BLaER1 treated with 17β-estradiol and CSF1 and Interleukin-3, amounts not matched to agents 10 nM and 100 nM (cell line): ENCODE results near the gene TRIM36.

Source experiments
- H3K27ac ChIP-seq, 11 experiments: shearing (Covaris generic); formaldehyde crosslinking; 2 replicates each; pipeline ENCODE4 v1.8.1; 2022
- H3K27me3 ChIP-seq, 11 experiments: shearing (Covaris generic); formaldehyde crosslinking; 2 replicates each; pipeline ENCODE4 v1.8.1; 2022
- H3K36me3 ChIP-seq, 11 experiments: shearing (Covaris generic); formaldehyde crosslinking; 2 replicates each; pipeline ENCODE4 v1.8.1; 2022
- H3K4me1 ChIP-seq, 10 experiments: shearing (Covaris generic); formaldehyde crosslinking; 2 replicates each; pipeline ENCODE4 v1.8.1; 2022
- H3K4me2 ChIP-seq, 11 experiments: shearing (Covaris generic); formaldehyde crosslinking; 2 replicates each; pipeline ENCODE4 v1.8.1; 2022
- H3K4me3 ChIP-seq, 10 experiments: shearing (Covaris generic); formaldehyde crosslinking; 2 replicates each; pipeline ENCODE4 v1.8.1; 2022
- H3K9ac ChIP-seq, 11 experiments: shearing (Covaris generic); formaldehyde crosslinking; 2 replicates each; pipeline ENCODE4 v1.8.1; 2022
- H3K9me3 ChIP-seq, 11 experiments: shearing (Covaris generic); formaldehyde crosslinking; replicated peaks in 1 of 11; 2 replicates each; pipeline ENCODE4 v1.8.1; 2022
- H4K20me1 ChIP-seq, 11 experiments: shearing (Covaris generic); formaldehyde crosslinking; 2 replicates each; pipeline ENCODE4 v1.8.1; 2022
- Cebpa-rat ChIP-seq, 11 experiments: shearing (Covaris generic); IDR thresholded peaks; 2 replicates each; pipeline ENCODE4 v1.8.1; 2022

TRIM36 gene

GRCh38 chr5:115169487-115170133, at the start of gene TRIM36:
TRIM36 (minus strand) TSS chr5:115169908; CDS start chr5:115169634, 274 bp downstream.
- peak within 1 kb of the TSS; percentile 73 to 97 (median 86) for H3K4me3 ChIP-seq
- H4K20me1 ChIP-seq = peaks cover 0 to 39% (median 0%) of the 10 kb centered on the region in 11 experiments; a peak in 9 of 22 replicates
- peak within 1 kb of the TSS; percentile 11 to 86 (median 61); a peak in 21 of 22 replicates for H3K27ac ChIP-seq
- peaks cover 33 to 39% (median 37%) of the 10 kb centered on the region in 11 experiments for H3K9me3 ChIP-seq
- TF ChIP-seq Cebpa-rat (IDR thresholded peaks at IDR 0.05) = no peak
- H3K36me3 ChIP-seq = peaks cover 0 to 36% (median 13%) of the 10 kb centered on the region in 11 experiments; a peak in 11 of 22 replicates
- H3K27me3 ChIP-seq = peaks cover 10 to 76% (median 72%) of the 10 kb centered on the region in 11 experiments; a peak in 20 of 22 replicates
- peaks cover 10 to 26% (median 18%) of the 10 kb centered on the region in 10 experiments for H3K4me1 ChIP-seq
- peak within 1 kb of the TSS; percentile 68 to 87 (median 78) for H3K9ac ChIP-seq
- H3K4me2 ChIP-seq = peak within 1 kb of the TSS; percentile 86 to 100 (median 99)

DNA sequence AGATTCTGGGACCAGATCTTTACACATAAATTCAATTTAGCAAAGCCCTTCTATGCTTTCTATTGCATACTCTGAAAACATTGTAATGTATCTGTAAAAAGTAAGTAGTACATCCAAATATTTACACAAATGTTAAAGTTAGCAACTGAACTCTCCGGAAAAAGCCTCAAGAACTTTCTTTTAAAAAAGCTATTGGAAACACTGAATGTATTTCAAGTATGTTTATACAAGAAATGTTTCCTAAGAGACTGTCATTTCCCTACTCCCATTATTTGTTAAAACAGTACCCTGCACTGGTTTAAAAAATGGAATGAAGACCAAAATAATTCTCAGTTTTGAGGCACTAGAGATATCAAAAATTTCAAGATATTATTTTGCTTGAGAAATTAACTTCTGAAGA, 44.8 kb upstream of the TRIM36 start:
- Histone ChIP-seq H3K4me1 (peaks cover 8 to 18% (median 13%) of the 10 kb centered on the region in 10 experiments; a peak in 17 of 20 replicates), H3K4me3 (no peak overlapping the region), H3K36me3 (peaks cover 37 to 63% (median 52%) of the 10 kb centered on the region in 11 experiments), H3K9ac (no peak overlapping the region), H3K27ac (no peak overlapping the region), H3K9me3 (peaks cover 0 to 9% (median 6%) of the 10 kb centered on the region in 11 experiments; a peak in 8 of 22 replicates), H3K27me3 (no peaks in the 10 kb centered on the region), H3K4me2 (no peak overlapping the region), H4K20me1 (no peaks in the 10 kb centered on the region)
- TF ChIP-seq Cebpa-rat (IDR thresholded peaks at IDR 0.05) = no peak

DNA sequence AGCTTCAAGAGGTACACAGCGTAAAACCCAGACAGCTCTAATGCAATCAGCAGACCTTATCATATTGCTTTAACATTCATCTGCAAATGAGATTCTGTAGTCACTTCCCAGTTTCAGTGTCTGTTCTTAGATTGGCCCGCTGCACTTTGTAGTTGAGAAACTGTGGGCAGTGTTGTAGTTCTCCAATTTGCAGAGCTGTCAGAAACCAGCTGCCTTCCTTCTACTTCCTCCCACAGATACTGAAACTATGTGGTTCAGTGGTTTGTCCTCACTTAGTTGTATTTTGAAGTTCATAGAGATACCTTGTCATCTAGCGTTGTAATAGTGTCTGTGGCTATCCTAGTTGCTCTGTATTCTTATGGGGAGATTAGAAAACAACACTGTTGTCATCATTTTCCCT, 39.6 kb upstream of the TRIM36 start:
- H3K9me3 ChIP-seq = no peaks in the 10 kb centered on the region
- H3K9ac ChIP-seq = peak overlapping the region in 10 of 11 experiments; percentile 20 to 66 (median 48); a peak in 11 of 22 replicates
- no peak overlapping the region for H3K4me3 ChIP-seq
- TF ChIP-seq Cebpa-rat (IDR thresholded peaks at IDR 0.05) = peak in 7 of 11 experiments; percentile 17 to 77 (median 48); a peak in 7 of 22 replicates
- no peaks in the 10 kb centered on the region for H4K20me1 ChIP-seq
- peaks cover 12 to 33% (median 19%) of the 10 kb centered on the region in 11 experiments; a peak in 21 of 22 replicates for H3K36me3 ChIP-seq
- H3K27me3 ChIP-seq = no peaks in the 10 kb centered on the region
- H3K27ac ChIP-seq = peak overlapping the region in 10 of 11 experiments; percentile 65 to 80 (median 72); a peak in 19 of 22 replicates
- peaks cover 13 to 37% (median 21%) of the 10 kb centered on the region in 10 experiments; a peak in 19 of 20 replicates for H3K4me1 ChIP-seq
- peak overlapping the region; percentile 20 to 84 (median 68); a peak in 18 of 22 replicates for H3K4me2 ChIP-seq

DNA sequence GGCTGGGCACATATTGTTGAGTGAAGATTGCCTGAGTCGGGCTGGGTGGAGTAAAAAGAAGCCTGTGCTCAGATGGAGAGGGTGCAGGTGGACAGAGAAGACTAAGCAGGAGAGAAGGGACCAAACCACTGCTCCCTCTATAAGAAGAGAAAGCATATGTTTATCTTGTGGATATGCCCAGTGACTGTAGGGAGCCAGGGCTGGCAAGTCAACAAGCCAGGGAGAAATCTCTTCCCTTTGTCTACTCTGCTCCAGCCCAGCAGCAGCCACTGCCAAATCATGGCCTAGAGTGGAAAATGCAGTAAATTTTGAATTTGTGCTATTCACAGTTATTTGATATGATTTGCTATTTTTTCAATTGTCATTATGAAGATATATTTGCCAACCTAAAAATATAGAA, 33.2 kb upstream of the TRIM36 start:
- Histone ChIP-seq H3K27me3 (no peaks in the 10 kb centered on the region), H3K9ac (no peak overlapping the region), H3K4me1 (peaks cover 0 to 16% (median 0%) of the 10 kb centered on the region in 10 experiments; a peak in 8 of 20 replicates), H3K4me2 (no peak overlapping the region), H4K20me1 (no peaks in the 10 kb centered on the region), H3K4me3 (no peak overlapping the region), H3K9me3 (peaks cover 0 to 4% (median 0%) of the 10 kb centered on the region in 11 experiments; a peak in 1 of 22 replicates), H3K27ac (no peak overlapping the region), H3K36me3 (peaks cover 0 to 11% (median 0%) of the 10 kb centered on the region in 11 experiments; a peak in 1 of 22 replicates)
- TF ChIP-seq Cebpa-rat (IDR thresholded peaks at IDR 0.05) = no peak

DNA sequence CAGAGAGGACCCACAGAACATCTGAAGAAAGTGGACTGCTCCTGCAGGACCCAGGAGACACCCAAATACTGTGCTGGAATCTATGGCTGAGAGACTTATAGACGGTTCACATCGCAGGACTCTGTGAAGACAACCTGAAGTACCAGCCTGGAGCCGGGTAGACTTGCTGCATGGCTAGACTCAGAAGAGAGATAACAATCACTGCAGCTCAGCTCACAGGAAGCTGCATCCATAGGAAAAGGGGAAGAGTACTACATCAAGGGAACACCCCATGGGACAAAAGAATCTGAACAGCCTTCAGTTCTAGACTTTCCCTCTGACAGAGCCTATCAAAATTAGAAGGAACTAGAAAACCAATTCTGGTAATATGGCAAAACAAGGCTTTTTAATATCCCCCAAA, 26.5 kb upstream of the TRIM36 start:
- H3K36me3 ChIP-seq = no peaks in the 10 kb centered on the region
- no peak for TF ChIP-seq Cebpa-rat (IDR thresholded peaks at IDR 0.05)
- H3K27me3 ChIP-seq = no peaks in the 10 kb centered on the region
- peaks cover 0 to 4% (median 0%) of the 10 kb centered on the region in 11 experiments; a peak in 1 of 22 replicates for H3K9me3 ChIP-seq
- no peak overlapping the region for H3K9ac ChIP-seq
- H3K4me3 ChIP-seq = no peak overlapping the region
- H4K20me1 ChIP-seq = no peaks in the 10 kb centered on the region
- no peaks in the 10 kb centered on the region for H3K4me1 ChIP-seq
- H3K27ac ChIP-seq = no peak overlapping the region
- H3K4me2 ChIP-seq = no peak overlapping the region

DNA sequence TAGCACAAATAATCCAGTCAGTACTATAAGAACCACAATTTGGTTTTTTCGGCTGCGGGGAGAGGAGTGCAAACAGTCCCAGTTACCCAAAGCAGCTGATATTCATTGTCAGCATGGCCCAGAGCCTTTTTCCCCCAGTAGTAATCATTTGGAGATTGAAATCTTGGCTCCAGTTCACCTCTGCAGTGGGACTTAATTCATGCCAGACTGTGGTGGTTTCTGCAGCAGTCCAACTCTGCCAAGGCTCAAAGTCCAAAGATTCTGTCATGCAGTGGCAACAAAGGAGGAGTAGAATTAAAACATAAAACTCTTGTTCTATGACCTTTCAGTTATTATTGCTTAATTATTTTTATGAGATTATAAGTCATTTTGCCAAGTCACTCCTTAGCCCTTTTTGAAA, 25.0 kb upstream of the TRIM36 start:
- Histone ChIP-seq H3K27ac (no peak overlapping the region), H4K20me1 (no peaks in the 10 kb centered on the region), H3K4me3 (no peak overlapping the region), H3K9ac (no peak overlapping the region), H3K4me2 (no peak overlapping the region), H3K9me3 (peaks cover 0 to under 1% (median 0%) of the 10 kb centered on the region in 11 experiments; a peak in 1 of 22 replicates), H3K4me1 (no peaks in the 10 kb centered on the region), H3K36me3 (no peaks in the 10 kb centered on the region), H3K27me3 (no peaks in the 10 kb centered on the region)
- no peak for TF ChIP-seq Cebpa-rat (IDR thresholded peaks at IDR 0.05)

- H3K27ac ChIP-seq = no peak overlapping the region
- H3K27me3 ChIP-seq = no peaks in the 10 kb centered on the region
- no peaks in the 10 kb centered on the region for H3K4me1 ChIP-seq
- no peak overlapping the region for H3K9ac ChIP-seq
- H3K9me3 ChIP-seq = no peaks in the 10 kb centered on the region
- no peak for TF ChIP-seq Cebpa-rat (IDR thresholded peaks at IDR 0.05)
- no peaks in the 10 kb centered on the region for H3K36me3 ChIP-seq
- no peaks in the 10 kb centered on the region for H4K20me1 ChIP-seq
- H3K4me3 ChIP-seq = no peak overlapping the region
- H3K4me2 ChIP-seq = no peak overlapping the region
Observed at GRCh38 chr5:115193295-115193694, 23.6 kb upstream of the TRIM36 start.

GRCh38 chr5:115192098-115192497, 22.4 kb upstream of the TRIM36 start:
- TF ChIP-seq Cebpa-rat (IDR thresholded peaks at IDR 0.05) = no peak

DNA sequence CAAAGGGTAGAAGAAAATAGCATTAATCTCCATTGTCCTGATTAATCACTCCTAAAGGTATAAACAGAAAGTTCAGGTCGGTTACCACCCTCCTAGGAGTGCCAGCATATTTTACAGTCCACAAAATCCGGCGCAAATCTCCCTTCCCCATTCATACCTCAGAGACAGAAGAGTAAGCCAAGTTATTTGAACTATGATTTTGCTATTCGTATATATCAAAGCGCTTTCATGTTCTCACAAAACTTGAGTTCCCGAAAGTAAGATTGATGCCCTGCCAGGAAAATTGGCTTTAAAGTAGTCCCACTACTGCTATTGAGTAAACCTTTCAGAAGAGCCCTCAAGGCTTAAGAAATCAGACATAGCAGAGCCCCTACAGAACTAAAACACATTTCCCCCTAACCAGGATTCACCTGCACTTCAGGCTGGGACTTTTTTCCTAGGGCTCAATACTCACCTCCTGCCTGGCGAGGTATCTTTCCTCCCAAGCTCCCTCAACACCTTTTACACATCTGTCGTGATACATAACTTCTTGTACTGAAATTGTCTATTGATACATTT, 21.8 kb upstream of the TRIM36 start:
- Histone ChIP-seq H3K27ac (no peak overlapping the region), H3K9me3 (no peaks in the 10 kb centered on the region), H3K36me3 (no peaks in the 10 kb centered on the region), H3K4me2 (no peak overlapping the region), H3K4me1 (no peaks in the 10 kb centered on the region), H3K4me3 (no peak overlapping the region), H4K20me1 (no peaks in the 10 kb centered on the region), H3K27me3 (no peaks in the 10 kb centered on the region), H3K9ac (no peak overlapping the region)
- TF ChIP-seq Cebpa-rat (IDR thresholded peaks at IDR 0.05) = no peak

More at GRCh38 chr5:115192098-115192497, 22.4 kb upstream of the TRIM36 start:
- Histone ChIP-seq H3K27me3 (no peaks in the 10 kb centered on the region), H3K4me3 (no peak overlapping the region), H4K20me1 (no peaks in the 10 kb centered on the region), H3K27ac (no peak overlapping the region), H3K4me2 (no peak overlapping the region), H3K9ac (no peak overlapping the region), H3K4me1 (no peaks in the 10 kb centered on the region), H3K36me3 (no peaks in the 10 kb centered on the region), H3K9me3 (no peaks in the 10 kb centered on the region)
